H1 (cell line): ENCODE data around the gene SCARB1. TPM values are rescaled to one million over a fixed set of nuclear protein-coding genes. Genes with fewer than 3 reads are reported as not detected.

Experiments used
- CTCF ChIA-PET: fragments of 300-600 bp; sonication (Branson Sonifier 250); formaldehyde crosslinking; loops from one replicate; lab custom pipeline; 2021; ENCODE audit not compliant: partially characterized antibody; lab: Charles Lee
- POLR2A ChIA-PET: fragments of 300-600 bp; sonication (Branson Sonifier 250); formaldehyde crosslinking; loops from one replicate; lab custom pipeline; 2021; ENCODE audit warnings: inconsistent platforms; ENCODE audit not compliant: partially characterized antibody; lab: Charles Lee
- DNase-seq, 2 experiments: peaks; one replicate each; pipeline versions ENCODE4 v3.0.0 to v3.0.0-alpha.2; 2010 to 2022; ENCODE audit warnings: low spot score in 2 of 2, low read depth in 1 of 2, mixed read lengths in 1 of 2
- FAIRE-seq: peaks from 2 replicates; lab custom pipeline; 2011; peaks lifted over from hg19 to GRCh38; lab: Jason Lieb, UNC
- H2AFZ ChIP-seq: 2 replicates; pipeline ENCODE4 v1.8.1; 2012; ENCODE audit warnings: low read length, inconsistent platforms
- H2AK5ac ChIP-seq: 2 replicates; pipeline ENCODE4 v1.6.1; 2013; ENCODE audit warnings: low read depth, low read length
- H2BK120ac ChIP-seq: replicated peaks from 2 replicates; pipeline ENCODE3; 2013; ENCODE audit warnings: low read depth, low read length, inconsistent platforms
- H2BK12ac ChIP-seq: 2 replicates; pipeline ENCODE4 v1.6.1; 2013; ENCODE audit warnings: low read depth, low read length
- H2BK15ac ChIP-seq: 2 replicates; pipeline ENCODE4 v1.6.1; 2013; ENCODE audit warnings: low read length
- H2BK20ac ChIP-seq: 2 replicates; pipeline ENCODE4 v1.6.1; 2013; ENCODE audit warnings: low read length
- H2BK5ac ChIP-seq: 2 replicates; pipeline ENCODE4 v1.6.1; 2013; ENCODE audit warnings: low read depth, low read length
- H3K14ac ChIP-seq: 2 replicates; pipeline ENCODE4 v1.6.1; 2013; ENCODE audit warnings: inconsistent platforms; ENCODE audit not compliant: insufficient read length
- H3K18ac ChIP-seq: 2 replicates; pipeline ENCODE4 v1.6.1; 2013; ENCODE audit warnings: low read length; ENCODE audit errors: extremely low read depth
- H3K23ac ChIP-seq: 2 replicates; pipeline ENCODE4 v1.6.1; 2013; ENCODE audit warnings: inconsistent platforms; ENCODE audit not compliant: insufficient read length
- H3K23me2 ChIP-seq: 2 replicates; pipeline ENCODE4 v1.6.1; 2013; ENCODE audit warnings: low read depth, low read length
- H3K27ac ChIP-seq: 2 replicates; pipeline ENCODE4 v1.6.1; 2011; ENCODE audit warnings: low read depth, low read length, inconsistent platforms
- H3K27me3 ChIP-seq, 4 experiments: replicated peaks in 1 of 4; 1 replicate in 1 of 4; 2 replicates in 3 of 4; pipeline versions ENCODE4 v1.6.1 to v1.8.1; 2011 to 2013; ENCODE audit warnings: low read length in 3 of 4, mild to moderate bottlenecking in 3 of 4, inconsistent platforms in 2 of 4, mixed read lengths in 2 of 4, moderate library complexity in 1 of 4; ENCODE audit not compliant: control insufficient read depth in 3 of 4, insufficient read depth in 3 of 4; ENCODE audit errors: extremely low read depth in 1 of 4
- H3K36me3 ChIP-seq, 4 experiments: 2 replicates each; pipeline versions ENCODE4 v1.6.1 to v1.8.1; 2011 to 2013; ENCODE audit warnings: mild to moderate bottlenecking in 4 of 4, low read length in 3 of 4, moderate library complexity in 2 of 4, control low read depth in 1 of 4, inconsistent platforms in 1 of 4; ENCODE audit not compliant: insufficient read depth in 4 of 4, control insufficient read depth in 2 of 4
- H3K4ac ChIP-seq: replicated peaks from 2 replicates; pipeline ENCODE3; 2013; ENCODE audit warnings: low read length, low read depth, mixed read lengths, inconsistent platforms; ENCODE audit not compliant: insufficient read length
- H3K4me1 ChIP-seq, 4 experiments: replicated peaks in 1 of 4; 1 replicate in 1 of 4; 2 replicates in 3 of 4; pipeline versions ENCODE4 v1.6.1 to v1.8.1; 2011 to 2013; ENCODE audit warnings: low read length in 3 of 4, inconsistent platforms in 2 of 4, mixed read lengths in 1 of 4; ENCODE audit not compliant: insufficient read depth in 4 of 4, control insufficient read depth in 3 of 4
- H3K4me2 ChIP-seq, 2 experiments: 2 replicates each; pipeline versions ENCODE4 v1.6.1 to v1.8.1; 2011 to 2013; ENCODE audit warnings: low read depth in 2 of 2, low read length in 2 of 2, control low read depth in 1 of 2, inconsistent platforms in 1 of 2, mild to moderate bottlenecking in 1 of 2; ENCODE audit not compliant: insufficient read depth in 1 of 2
- H3K4me3 ChIP-seq, 4 experiments: fragments of 200-600, 300-600 bp in 1 of 4; sonication (generic), shearing (Covaris generic), sonication (Bioruptor Twin) in 1 of 4; 2 replicates each; pipeline versions ENCODE4 v1.5.1 to v1.8.1; 2011 to 2016; ENCODE audit warnings: low read length in 4 of 4, low read depth in 3 of 4, control low read depth in 2 of 4, inconsistent platforms in 2 of 4, mild to moderate bottlenecking in 2 of 4, mixed read lengths in 1 of 4, moderate library complexity in 1 of 4; ENCODE audit not compliant: insufficient read depth in 2 of 4; ENCODE audit errors: extremely low read depth in 1 of 4
- H3K56ac ChIP-seq: replicated peaks from 2 replicates; pipeline ENCODE3; 2013; ENCODE audit warnings: low read depth, mild to moderate bottlenecking, mixed read lengths, low read length, inconsistent platforms; ENCODE audit not compliant: insufficient read length
- H3K79me1 ChIP-seq: 2 replicates; pipeline ENCODE4 v1.6.1; 2013; ENCODE audit warnings: low read depth, low read length, control low read depth
- H3K79me2 ChIP-seq, 2 experiments: 2 replicates each; pipeline versions ENCODE4 v1.6.1 to v1.8.1; 2012 to 2013; ENCODE audit warnings: low read length in 2 of 2, mild to moderate bottlenecking in 2 of 2, inconsistent platforms in 1 of 2; ENCODE audit not compliant: insufficient read depth in 2 of 2, control insufficient read depth in 1 of 2
- H3K9ac ChIP-seq, 4 experiments: replicated peaks in 1 of 4; 1 replicate in 1 of 4; 2 replicates in 3 of 4; pipeline versions ENCODE4 v1.6.1 to v1.8.1; 2011 to 2013; ENCODE audit warnings: low read depth in 3 of 4, low read length in 3 of 4, control low read depth in 2 of 4, mild to moderate bottlenecking in 2 of 4, moderate library complexity in 2 of 4, inconsistent platforms in 1 of 4; ENCODE audit errors: extremely low read depth in 1 of 4
- H3K9me3 ChIP-seq, 2 experiments: 2 replicates each; pipeline versions ENCODE4 v1.6.1 to v1.8.1; 2012 to 2013; ENCODE audit warnings: mild to moderate bottlenecking in 2 of 2, moderate library complexity in 2 of 2, control low read depth in 1 of 2, inconsistent platforms in 1 of 2, low read depth in 1 of 2, low read length in 1 of 2, mixed read lengths in 1 of 2; ENCODE audit not compliant: insufficient read depth in 2 of 2
- H4K20me1 ChIP-seq, 2 experiments: replicated peaks in 1 of 2; 2 replicates each; pipeline versions ENCODE3 to v1.8.1; 2011 to 2013; ENCODE audit warnings: inconsistent platforms in 2 of 2, low read length in 2 of 2, mild to moderate bottlenecking in 1 of 2; ENCODE audit not compliant: insufficient read depth in 2 of 2, control insufficient read depth in 1 of 2
- H4K5ac ChIP-seq: 2 replicates; pipeline ENCODE4 v1.6.1; 2013; ENCODE audit warnings: low read length, low read depth, mixed read lengths, inconsistent platforms; ENCODE audit not compliant: insufficient read length
- H4K8ac ChIP-seq: 2 replicates; pipeline ENCODE4 v1.8.0; 2013; ENCODE audit warnings: mild to moderate bottlenecking, moderate library complexity, low read length, inconsistent platforms; ENCODE audit not compliant: insufficient read depth; ENCODE audit errors: extremely low read depth
- H4K91ac ChIP-seq: replicated peaks from 2 replicates; pipeline ENCODE3; 2013; ENCODE audit warnings: low read length, mixed read lengths, inconsistent platforms; ENCODE audit not compliant: insufficient read length
- EZH2 ChIP-seq: fragments of 200-600 bp; sonication (generic); IDR thresholded peaks from 2 replicates; pipeline ENCODE4 v1.7.1; 2012; ENCODE audit warnings: low read depth, mild to moderate bottlenecking, moderate library complexity, low read length, inconsistent platforms; ENCODE audit not compliant: severe bottlenecking
- GTF2F1 ChIP-seq: IDR thresholded peaks from 2 replicates; pipeline ENCODE4 v1.6.1; 2012; ENCODE audit warnings: low read depth, low read length, improper control_type of control experiment, borderline replicate concordance
- MAX ChIP-seq: IDR thresholded peaks from 2 replicates; pipeline ENCODE4 v1.6.1; 2012; ENCODE audit warnings: inconsistent platforms
- SRF ChIP-seq: IDR thresholded peaks from 2 replicates; pipeline ENCODE4 v1.6.1; 2011; ENCODE audit warnings: mild to moderate bottlenecking, low read depth, low read length, moderate library complexity
- WGBS, 2 experiments: shearing (Covaris generic) in 1 of 2; methylation state at CpG; one replicate each; pipeline versions ENCODE4 v1.1.6 to v1.1.7; 2013 to 2015; ENCODE audit warnings: low lambda C conversion rate in 2 of 2, mixed read lengths in 2 of 2, inconsistent platforms in 1 of 2, low coverage in 1 of 2, missing lambda C conversion rate in 1 of 2; ENCODE audit not compliant: insufficient replicate concordance in 2 of 2, insufficient coverage in 1 of 2, insufficient read length in 1 of 2; ENCODE audit errors: extremely low coverage in 1 of 2, missing lambda C conversion rate in 1 of 2; 5-methylcytosine and 5-hydroxymethylcytosine counted together
- polyA plus RNA-seq, 7 experiments: library from polyadenylated mRNA; depleted of rRNA in 3 of 7; stranded (reverse) in 5 of 7; unstranded in 2 of 7; fragments of >200 nt in 5 of 7; fragments of 200-250 nt in 2 of 7; gene quantifications; 1 replicate in 5 of 7; 2 replicates in 1 of 7; 4 replicates in 1 of 7; pipeline versions ENCODE4 v1.2.1 to v1.2.3, GENCODE V29; 2011 to 2013; ENCODE audit warnings: missing spikeins in 2 of 7, mixed read lengths in 2 of 7
- total RNA-seq: library from RNA; stranded (reverse); fragmentation: NEBNext Ultra II Directional; extraction: Animal tissue kit (Norgen Biotek cat#: 25700); gene quantifications from 2 replicates; pipeline ENCODE4 v1.2.1, GENCODE V29; 2021
- TF ChIP-seq, protein P1 (sequence below): IDR thresholded peaks from 2 replicates; pipeline ENCODE4 v1.6.1; 2011; ENCODE audit warnings: low read depth, mild to moderate bottlenecking, low read length; ENCODE audit not compliant: insufficient read depth

Gene SCARB1
- total and polyA plus RNA-seq, 2 of the 8 experiments (the other 6 are each of a cell fraction or from before 2014, with no cell fraction given) = 45.3 to 57.1 TPM

DNA sequence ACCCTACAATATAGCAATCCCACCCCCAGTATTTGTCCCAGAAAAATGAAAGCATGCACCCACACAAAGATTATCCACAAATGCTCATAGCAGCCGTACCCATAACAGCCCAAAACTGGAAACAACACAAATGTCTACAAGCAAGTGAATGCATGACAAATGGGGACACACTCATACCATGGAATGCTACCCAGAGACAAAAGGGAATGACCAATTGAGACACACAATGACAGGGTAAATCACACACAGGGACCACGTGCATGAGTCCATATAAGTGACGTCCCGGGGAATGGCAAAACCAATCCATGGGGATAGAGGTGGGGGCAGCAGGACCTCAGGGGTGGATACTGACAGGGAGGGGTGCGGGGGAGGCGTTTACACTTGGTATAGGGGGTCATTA lies 33.4 kb downstream of the SCARB1 start:
- Histone ChIP-seq H3K27ac (no peak overlapping the region), H3K4ac (no peak overlapping the region), H2BK12ac (no peak overlapping the region), H3K14ac (no peak overlapping the region), H4K20me1 (peaks cover 0 to 5% of the 10 kb centered on the region in 2 experiments), H2BK120ac (no peak overlapping the region), H3K27me3 (no peaks in the 10 kb centered on the region), H3K23ac (no peak overlapping the region), H3K56ac (no peak overlapping the region), H3K4me2 (no peak overlapping the region), H2BK5ac (no peak overlapping the region), H3K79me2 (peaks cover 0 to 15% of the 10 kb centered on the region in 2 experiments; a peak in 3 of 4 replicates), H3K4me1 (peaks cover 0 to 9% (median 7%) of the 10 kb centered on the region in 4 experiments; a peak in 6 of 7 replicates), H3K9me3 (no peaks in the 10 kb centered on the region), H2AK5ac (no peak overlapping the region), H2BK15ac (no peak overlapping the region), H3K4me3 (no peak overlapping the region), H3K36me3 (no peaks in the 10 kb centered on the region), H4K5ac (no peak overlapping the region), H3K18ac (no peak overlapping the region), H2BK20ac (no peak overlapping the region), H2AFZ (no peak overlapping the region), H4K8ac (no peak overlapping the region; the same call in 1 of the 2 replicates), H3K9ac (no peak overlapping the region), H4K91ac (no peak overlapping the region), H3K23me2 (no peaks in the 10 kb centered on the region; the same call in 1 of the 2 replicates), H3K79me1 (peaks cover 7% of the 10 kb centered on the region)
- CTCF ChIA-PET = no interaction called here
- no peak for DNase-seq
- WGBS, 2 experiments = 94% methylated on average over 6 of the region's 6 CpGs; no CpG with 5 or more reads in 1 of the 2 experiments
- POLR2A ChIA-PET = no interaction called here
- no peak for TF ChIP-seq MAX
- TF ChIP-seq, protein P1, sequence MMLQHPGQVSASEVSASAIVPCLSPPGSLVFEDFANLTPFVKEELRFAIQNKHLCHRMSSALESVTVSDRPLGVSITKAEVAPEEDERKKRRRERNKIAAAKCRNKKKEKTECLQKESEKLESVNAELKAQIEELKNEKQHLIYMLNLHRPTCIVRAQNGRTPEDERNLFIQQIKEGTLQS = no peak
- TF ChIP-seq SRF = no peak
- TF ChIP-seq GTF2F1 = no peak
- TF ChIP-seq EZH2 = no peak
- no peak for FAIRE-seq
